B cell (primary cell): ENCODE results near the gene CCDC107. TPM values are rescaled to one million over a fixed set of nuclear protein-coding genes. Genes with fewer than 3 reads are reported as not detected.
"Not testable (repeated sequence)": the region's sequence is repeated elsewhere in the genome, so short reads cannot be mapped to it uniquely, and the experiment has no call there.

ENCODE experiments used
- ATAC-seq: fragments of 200-7000 bp; cut with Tn5 transposase; one replicate; pipeline ENCODE4 v1.10.0; 2021; ENCODE audit warnings: low read depth, mild to moderate bottlenecking, moderate number of reproducible peaks, moderate library complexity
- CTCF ChIA-PET: fragments of 350-600 bp; sonication (Branson Sonifier 250); formaldehyde crosslinking; loops from one replicate; lab custom pipeline; 2021; ENCODE audit warnings: antibody characterized with exemption, inconsistent platforms; lab: Charles Lee
- POLR2A ChIA-PET: fragments of 350-600 bp; sonication (Branson Sonifier 250); formaldehyde crosslinking; loops from one replicate; lab custom pipeline; 2021; ENCODE audit warnings: antibody characterized with exemption; lab: Charles Lee
- DNase-seq: peaks from one replicate; pipeline ENCODE4 v3.0.0; 2013
- H2AFZ ChIP-seq: 2 replicates; pipeline ENCODE4 v1.6.1; 2012; ENCODE audit warnings: mild to moderate bottlenecking, low read depth, low read length; ENCODE audit not compliant: insufficient read depth, poor library complexity, severe bottlenecking
- H3K27ac ChIP-seq, 2 donors: 1 replicate in 1 of 2; 2 replicates in 1 of 2; pipeline ENCODE4 v1.5.1; 2012 to 2013; ENCODE audit warnings: low read length in 2 of 2, mild to moderate bottlenecking in 2 of 2, moderate library complexity in 1 of 2
- H3K27me3 ChIP-seq, 4 experiments: fragments of 200-600 bp in 1 of 4; sonication (generic) in 1 of 4; replicated peaks in 1 of 4; 1 replicate in 2 of 4; 2 replicates in 2 of 4; pipeline versions ENCODE4 v1.6.1 to v1.7.0; 2013 to 2016; ENCODE audit warnings: low read length in 3 of 4, mild to moderate bottlenecking in 2 of 4, mixed read lengths in 1 of 4, moderate library complexity in 1 of 4; ENCODE audit not compliant: insufficient read depth in 4 of 4, control insufficient read depth in 3 of 4; ENCODE audit errors: control extremely low read depth in 1 of 4
- H3K36me3 ChIP-seq, 2 experiments: replicated peaks in 1 of 2; 1 replicate in 1 of 2; 2 replicates in 1 of 2; pipeline versions ENCODE4 v1.6.1 to v1.7.1; 2013; ENCODE audit warnings: low read length in 1 of 2; ENCODE audit not compliant: insufficient read depth in 2 of 2, control insufficient read depth in 1 of 2; ENCODE audit errors: control extremely low read depth in 1 of 2, extremely low read depth in 1 of 2
- H3K4me1 ChIP-seq, 2 donors: fragments of 200-600 bp in 1 of 2; sonication (generic) in 1 of 2; 1 replicate in 1 of 2; 2 replicates in 1 of 2; pipeline versions ENCODE4 v1.5.1 to v1.6.1; 2013 to 2017; ENCODE audit warnings: low read length in 2 of 2; ENCODE audit not compliant: control insufficient read depth in 2 of 2, insufficient read depth in 2 of 2
- H3K4me2 ChIP-seq: replicated peaks from 2 replicates; pipeline ENCODE3; 2012; ENCODE audit warnings: mild to moderate bottlenecking, low read depth, low read length; ENCODE audit not compliant: poor library complexity, severe bottlenecking
- H3K4me3 ChIP-seq, 5 experiments: fragments of 200-600 bp in 1 of 5; sonication (generic) in 1 of 5; 1 replicate in 3 of 5; 2 replicates in 2 of 5; pipeline versions ENCODE4 v1.5.1 to v1.7.0; 2011 to 2016; ENCODE audit warnings: low read length in 4 of 5, mild to moderate bottlenecking in 4 of 5, low read depth in 2 of 5, control low read depth in 1 of 5, moderate library complexity in 1 of 5; ENCODE audit not compliant: insufficient read depth in 1 of 5; ENCODE audit errors: control extremely low read depth in 1 of 5, extremely low read depth in 1 of 5
- H3K79me2 ChIP-seq: fragments of 200-600 bp; sonication (generic); one replicate; pipeline ENCODE4 v1.6.0; 2016; ENCODE audit warnings: low read length; ENCODE audit not compliant: control insufficient read depth, insufficient read depth
- H3K9ac ChIP-seq: fragments of 200-600 bp; sonication (generic); 2 replicates; pipeline ENCODE4 v1.6.1; 2017; ENCODE audit warnings: mild to moderate bottlenecking, low read length, moderate library complexity
- H3K9me3 ChIP-seq, 3 donors: one replicate each; pipeline versions ENCODE4 v1.6.1 to v1.7.1; 2013; ENCODE audit warnings: low read length in 2 of 3; ENCODE audit not compliant: control insufficient read depth in 2 of 3, insufficient read depth in 1 of 3; ENCODE audit errors: control extremely low read depth in 1 of 3
- H4K20me1 ChIP-seq: 2 replicates; pipeline ENCODE4 v1.6.0; 2012; ENCODE audit warnings: mild to moderate bottlenecking, low read length; ENCODE audit not compliant: insufficient read depth, control insufficient read depth, poor library complexity, severe bottlenecking
- H3K27ac Mint-ChIP-seq: one replicate; pipeline ENCODE4 v1.8.0; 2021; ENCODE audit warnings: mixed read lengths
- H3K27me3 Mint-ChIP-seq: one replicate; pipeline ENCODE4 v1.8.0; 2021; ENCODE audit warnings: mixed read lengths
- H3K4me1 Mint-ChIP-seq: one replicate; pipeline ENCODE4 v1.8.0; 2021; ENCODE audit warnings: mixed read lengths
- H3K4me3 Mint-ChIP-seq: one replicate; pipeline ENCODE4 v1.8.0; 2021; ENCODE audit warnings: mixed read lengths
- H3K9me3 Mint-ChIP-seq: one replicate; pipeline ENCODE4 v1.8.0; 2022; ENCODE audit warnings: mixed read lengths; ENCODE audit not compliant: insufficient read depth
- EZH2 ChIP-seq: IDR thresholded peaks from 2 replicates; pipeline ENCODE4 v1.6.1; 2012; ENCODE audit warnings: borderline replicate concordance, low read depth, mild to moderate bottlenecking, moderate library complexity, low read length; ENCODE audit not compliant: insufficient read depth, poor library complexity, severe bottlenecking
- WGBS: methylation state at CpG from one replicate; pipeline ENCODE4 v1.1.5; 2013; ENCODE audit warnings: missing lambda C conversion rate; ENCODE audit not compliant: insufficient coverage; 5-methylcytosine and 5-hydroxymethylcytosine counted together
- intact Hi-C: fragments of 100-400 bp; cut with micrococcal nuclease; formaldehyde crosslinking; loops from one replicate; pipeline ENCODE4 v1.10.0; 2022
- polyA plus RNA-seq: library from polyadenylated mRNA; depleted of rRNA; stranded (reverse); fragments of >200 nt; gene quantifications from 2 replicates; pipeline ENCODE4 v1.2.3, GENCODE V29; 2012
- total RNA-seq, 2 donors: library from RNA; stranded (reverse); fragments of 120-200 nt in 1 of 2; gene quantifications; 1 replicate in 1 of 2; 2 replicates in 1 of 2; pipeline versions ENCODE4 v1.2.3 to v1.2.4, GENCODE V29; 2013 to 2022
- TF ChIP-seq, protein P1 (sequence below): fragments of 200-600 bp; IDR thresholded peaks from one replicate; pipeline ENCODE4 v1.8.0; 2022; ENCODE audit warnings: antibody characterized with exemption, mild to moderate bottlenecking

CCDC107 gene
- total and polyA plus RNA-seq, 2 donors (not counting 1 experiment from before 2014, with no cell fraction given), result 22.5 to 33.8 TPM

DNA sequence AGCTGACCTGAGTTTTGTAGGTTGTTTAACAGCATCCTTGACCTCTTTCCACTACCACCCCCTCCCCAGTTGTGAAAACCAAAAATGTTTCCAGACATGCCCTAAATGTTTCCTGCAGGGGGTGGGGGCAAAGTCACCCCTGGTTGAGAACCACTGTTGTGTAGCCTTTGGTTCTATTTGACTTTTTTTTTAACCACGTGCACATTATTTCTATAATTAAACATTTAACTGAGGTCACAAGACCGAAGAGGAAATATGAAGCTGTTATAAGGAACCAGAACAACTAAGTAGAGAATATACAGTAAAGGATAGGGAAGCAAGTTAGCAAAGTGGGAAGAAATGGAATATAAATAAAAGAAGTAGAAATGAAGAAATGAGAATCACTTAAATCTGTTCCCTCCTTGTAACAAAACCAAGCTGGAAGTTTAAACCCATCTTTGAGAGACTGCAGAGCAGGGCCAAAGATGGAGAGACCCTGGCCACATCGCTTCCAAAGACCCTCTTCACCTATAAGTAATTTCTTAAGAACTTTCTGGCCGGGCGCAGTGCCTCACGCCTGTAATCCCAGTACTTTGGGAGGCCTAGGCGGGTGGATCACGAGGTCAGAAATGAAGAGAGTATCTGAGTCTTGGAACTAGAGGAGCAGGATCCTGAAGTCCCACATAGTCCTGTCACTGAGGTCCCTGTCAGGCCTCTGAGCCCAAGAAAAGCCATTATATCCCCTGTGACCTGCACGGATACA lies 21.8 kb upstream of the CCDC107 start:
- 85% methylated on average over 3 of the region's 9 CpGs for WGBS
- DNase-seq (peak; percentile 77), ATAC-seq (peak; percentile 76)
- peaks cover 0 to 3% (median 0%) of the 10 kb centered on the region in 3 donors for H3K9me3 ChIP-seq
- intact Hi-C loops, result loop anchor here (1.0 kb wide), 2 partner anchors 10 to 17 kb away; no protein-coding TSS in a partner anchor
- Mint-ChIP-seq H3K4me3 (peak overlapping the region; percentile 68), H3K4me1 (peaks cover 72% of the 10 kb centered on the region), H3K27ac (peak overlapping the region; percentile 91), H3K9me3 (no peaks in the 10 kb centered on the region), H3K27me3 (no peaks in the 10 kb centered on the region)
- ChIA-PET CTCF (interaction anchor here (0.9 to 3.1 kb wide), 8 partner anchors 10 to 96 kb away, joined by 3 to 19 read pairs (median 4); partner anchors contain the start of genes CREB3, SIT1 and TLN1), POLR2A (interaction anchor here (0.8 to 2.1 kb wide), 7 partner anchors 10 to 31 kb away, joined by 4 to 17 read pairs (median 5); partner anchors contain the start of genes CCDC107, RMRP and TESK1)
- H3K4me2 ChIP-seq, result peak overlapping the region; percentile 63
- H3K36me3 ChIP-seq, result peaks cover 0 to 3% of the 10 kb centered on the region in 2 experiments
- H3K9ac ChIP-seq, result peak overlapping the region; percentile 53
- H3K27ac ChIP-seq, result peak overlapping the region; percentile 88 to 95
- no peaks in the 10 kb centered on the region for H4K20me1 ChIP-seq
- H3K4me1 ChIP-seq, result peaks cover 73 to 74% of the 10 kb centered on the region in 2 donors
- peaks cover 19% of the 10 kb centered on the region for H3K79me2 ChIP-seq
- H3K27me3 ChIP-seq, result no peaks in the 10 kb centered on the region
- H2AFZ ChIP-seq, result no peak overlapping the region
- peak overlapping the region in 2 of 5 experiments; percentile 5 to 28 for H3K4me3 ChIP-seq
- TF ChIP-seq, protein P1, sequence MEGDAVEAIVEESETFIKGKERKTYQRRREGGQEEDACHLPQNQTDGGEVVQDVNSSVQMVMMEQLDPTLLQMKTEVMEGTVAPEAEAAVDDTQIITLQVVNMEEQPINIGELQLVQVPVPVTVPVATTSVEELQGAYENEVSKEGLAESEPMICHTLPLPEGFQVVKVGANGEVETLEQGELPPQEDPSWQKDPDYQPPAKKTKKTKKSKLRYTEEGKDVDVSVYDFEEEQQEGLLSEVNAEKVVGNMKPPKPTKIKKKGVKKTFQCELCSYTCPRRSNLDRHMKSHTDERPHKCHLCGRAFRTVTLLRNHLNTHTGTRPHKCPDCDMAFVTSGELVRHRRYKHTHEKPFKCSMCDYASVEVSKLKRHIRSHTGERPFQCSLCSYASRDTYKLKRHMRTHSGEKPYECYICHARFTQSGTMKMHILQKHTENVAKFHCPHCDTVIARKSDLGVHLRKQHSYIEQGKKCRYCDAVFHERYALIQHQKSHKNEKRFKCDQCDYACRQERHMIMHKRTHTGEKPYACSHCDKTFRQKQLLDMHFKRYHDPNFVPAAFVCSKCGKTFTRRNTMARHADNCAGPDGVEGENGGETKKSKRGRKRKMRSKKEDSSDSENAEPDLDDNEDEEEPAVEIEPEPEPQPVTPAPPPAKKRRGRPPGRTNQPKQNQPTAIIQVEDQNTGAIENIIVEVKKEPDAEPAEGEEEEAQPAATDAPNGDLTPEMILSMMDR, result no peak
- no peak for TF ChIP-seq EZH2

DNA sequence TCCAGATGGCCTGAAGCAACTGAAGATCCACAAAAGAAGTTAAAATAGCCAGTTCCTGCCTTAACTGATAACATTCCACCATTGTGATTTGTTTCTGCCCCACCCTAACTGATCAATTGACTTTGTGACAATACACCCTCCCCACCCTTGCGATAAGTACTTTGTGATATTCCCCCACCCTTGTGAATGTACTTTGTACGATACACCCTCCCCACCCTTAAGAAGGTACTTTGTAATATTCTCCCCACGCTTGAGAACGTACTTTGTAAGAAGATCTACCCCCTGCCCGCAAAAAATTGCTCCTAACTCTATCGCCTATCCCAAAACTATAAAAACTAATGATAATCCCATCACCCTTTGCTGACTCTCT lies 21.2 kb upstream of the CCDC107 start:
- intact Hi-C loops, result loop anchor here (1.0 kb wide), 2 partner anchors 9 to 18 kb away; no protein-coding TSS in a partner anchor
- WGBS, result 100% methylated on average over 5 of the region's 6 CpGs

DNA sequence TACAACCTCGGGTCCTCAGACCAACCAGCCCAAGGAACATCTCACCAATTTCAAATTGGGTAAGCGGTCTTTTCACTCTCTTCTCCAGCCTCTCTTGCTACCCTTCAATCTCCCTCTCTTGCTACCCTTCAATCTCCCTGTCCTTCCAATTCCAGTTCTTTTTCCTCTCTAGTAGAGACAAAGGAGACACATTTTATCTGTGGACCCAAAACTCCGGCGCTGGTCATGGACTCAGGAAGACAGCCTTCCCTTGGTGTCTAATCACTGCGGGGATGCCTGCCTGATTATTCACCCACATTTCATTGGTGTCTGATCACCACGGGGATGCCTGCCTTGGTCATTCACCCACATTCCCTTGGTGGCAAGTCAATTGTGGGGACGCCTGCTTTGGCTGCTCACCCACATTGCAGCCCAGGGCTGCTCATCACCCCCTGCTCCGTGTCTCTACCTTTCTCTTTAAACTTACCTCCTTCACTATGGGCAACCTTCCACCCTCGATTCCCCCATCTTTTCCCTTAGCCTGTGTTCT lies 20.6 kb upstream of the CCDC107 start:
- Mint-ChIP-seq H3K27ac (peak overlapping the region; percentile 91), H3K4me1 (peaks cover 84% of the 10 kb centered on the region), H3K4me3 (peak overlapping the region; percentile 68)
- intact Hi-C loops, ATAC-seq, H3K4me3 ChIP-seq, H3K9ac ChIP-seq, H3K36me3 ChIP-seq, H3K27me3 ChIP-seq, H3K9me3 Mint-ChIP-seq, H4K20me1 ChIP-seq, H3K9me3 ChIP-seq, H3K27me3 Mint-ChIP-seq, H2AFZ ChIP-seq, CTCF ChIA-PET, DNase-seq: not testable (repeated sequence)
- peaks cover 84 to 85% of the 10 kb centered on the region in 2 donors for H3K4me1 ChIP-seq
- peak overlapping the region; percentile 19 for H3K4me2 ChIP-seq
- POLR2A ChIA-PET, result interaction anchor here (1.1 kb wide), 1 partner anchor 10 kb away, joined by 5 read pairs; no protein-coding TSS in a partner anchor
- peak overlapping the region; percentile 88 to 95 for H3K27ac ChIP-seq
- WGBS, result 95% methylated on average over 8 of the region's 9 CpGs
- H3K79me2 ChIP-seq, result peaks cover 30% of the 10 kb centered on the region

More for the DNA sequence above, 21.2 kb upstream of the CCDC107 start:
- Histone ChIP-seq H3K9ac (peak overlapping the region; percentile 53), H3K4me2 (peak overlapping the region; percentile 63), H3K27ac (peak overlapping the region; percentile 88 to 95), H3K79me2 (peaks cover 24% of the 10 kb centered on the region), H3K4me1 (peaks cover 79 to 80% of the 10 kb centered on the region in 2 donors), H3K4me3 (peak overlapping the region in 1 of 5 experiments; percentile 28)
- CTCF ChIA-PET, result interaction anchor here (0.9 to 3.1 kb wide), 5 partner anchors 9 to 59 kb away, joined by 3 to 19 read pairs (median 11); partner anchors contain the start of gene SIT1
- not testable (repeated sequence) for H3K9me3 ChIP-seq, DNase-seq, H3K36me3 ChIP-seq, H3K27me3 Mint-ChIP-seq, H4K20me1 ChIP-seq, H3K9me3 Mint-ChIP-seq, ATAC-seq, H2AFZ ChIP-seq, H3K27me3 ChIP-seq
- POLR2A ChIA-PET, result interaction anchor here (1.6 to 2.1 kb wide), 4 partner anchors 9 to 32 kb away, joined by 5 to 17 read pairs (median 8); partner anchors contain the start of gene TESK1
- Mint-ChIP-seq H3K4me1 (peaks cover 77% of the 10 kb centered on the region), H3K27ac (peak overlapping the region; percentile 91), H3K4me3 (peak overlapping the region; percentile 68)
